Measurements from ENCODE around the gene SELENOT.

DNA sequence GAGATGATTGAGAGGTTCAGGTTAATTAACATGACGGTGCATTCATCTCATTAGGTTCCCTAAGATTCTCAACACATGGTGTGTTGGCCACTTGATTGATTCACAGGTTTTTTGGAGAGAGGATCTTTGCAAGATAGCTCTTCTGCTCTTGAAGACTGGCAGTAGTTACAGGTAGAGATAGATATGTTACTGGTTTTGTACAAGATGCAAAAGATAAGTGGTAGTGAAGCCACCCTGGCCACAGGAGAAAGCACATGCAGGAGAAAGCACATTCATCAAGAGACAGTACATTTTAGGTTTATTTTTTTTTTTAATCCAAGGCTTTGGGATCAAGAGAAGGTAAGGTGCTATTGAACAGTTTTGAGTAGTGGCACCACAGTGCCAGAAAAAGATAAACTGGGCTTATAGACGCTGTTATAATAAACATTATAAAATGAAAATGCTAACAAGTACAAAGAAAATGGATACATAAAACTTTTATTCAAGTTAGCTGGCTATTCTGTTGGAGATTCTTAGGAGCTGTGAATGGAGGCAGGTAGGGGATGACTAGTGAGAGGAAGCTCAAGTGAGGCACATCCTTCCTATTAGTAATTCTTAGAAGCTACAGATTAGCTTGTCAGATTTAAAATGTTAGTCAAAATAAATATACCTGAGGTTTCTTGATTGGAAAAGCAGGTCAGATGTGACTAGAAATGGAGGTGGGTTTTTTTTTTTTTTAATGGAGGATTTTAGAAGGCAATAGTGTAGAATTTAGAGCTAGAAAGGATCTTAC is 10.8 kb downstream of the SELENOT start:
- TF ChIP-seq, protein P1, sequence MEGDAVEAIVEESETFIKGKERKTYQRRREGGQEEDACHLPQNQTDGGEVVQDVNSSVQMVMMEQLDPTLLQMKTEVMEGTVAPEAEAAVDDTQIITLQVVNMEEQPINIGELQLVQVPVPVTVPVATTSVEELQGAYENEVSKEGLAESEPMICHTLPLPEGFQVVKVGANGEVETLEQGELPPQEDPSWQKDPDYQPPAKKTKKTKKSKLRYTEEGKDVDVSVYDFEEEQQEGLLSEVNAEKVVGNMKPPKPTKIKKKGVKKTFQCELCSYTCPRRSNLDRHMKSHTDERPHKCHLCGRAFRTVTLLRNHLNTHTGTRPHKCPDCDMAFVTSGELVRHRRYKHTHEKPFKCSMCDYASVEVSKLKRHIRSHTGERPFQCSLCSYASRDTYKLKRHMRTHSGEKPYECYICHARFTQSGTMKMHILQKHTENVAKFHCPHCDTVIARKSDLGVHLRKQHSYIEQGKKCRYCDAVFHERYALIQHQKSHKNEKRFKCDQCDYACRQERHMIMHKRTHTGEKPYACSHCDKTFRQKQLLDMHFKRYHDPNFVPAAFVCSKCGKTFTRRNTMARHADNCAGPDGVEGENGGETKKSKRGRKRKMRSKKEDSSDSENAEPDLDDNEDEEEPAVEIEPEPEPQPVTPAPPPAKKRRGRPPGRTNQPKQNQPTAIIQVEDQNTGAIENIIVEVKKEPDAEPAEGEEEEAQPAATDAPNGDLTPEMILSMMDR (IDR thresholded peaks at IDR 0.05), result no peak
- TF ChIP-seq POLR2A (IDR thresholded peaks at IDR 0.05), result no peak

All from testis (tissue), 2 donors.